K562 (cell line): ENCODE data around the gene HNRNPH3. TPM values are rescaled to one million over a fixed set of nuclear protein-coding genes. Genes with fewer than 3 reads are reported as not detected.
A peak's percentile ranks its signal among the peaks of the same experiment; 100 is the strongest.

Experiments used
- DPF2 ChIP-seq: fragments of 450-650 bp; IDR thresholded peaks from 2 replicates; pipeline ENCODE4 v1.6.1; 2016
- ETV1 ChIP-seq: fragments of 450-650 bp; conservative IDR thresholded peaks from 2 replicates; pipeline ENCODE4 v1.6.1; 2016; ENCODE audit warnings: missing genetic modification characterization, control low read depth, low read depth, missing compliant biosample characterization
- FOSL1 ChIP-seq: fragments of 200-800 bp; sonication (Bioruptor generic); conservative IDR thresholded peaks from 2 replicates; pipeline ENCODE4 v1.6.1; 2016; ENCODE audit warnings: missing genetic modification characterization, missing compliant biosample characterization
- FOXA3 ChIP-seq, 2 experiments: fragments of 450-650 bp in 1 of 2; sonication (generic) in 1 of 2; formaldehyde crosslinking; IDR thresholded peaks in 1 of 2; conservative IDR thresholded peaks in 1 of 2; 2 replicates each; pipeline versions ENCODE4 v1.4.0 to v1.8.0; 2020 to 2022; ENCODE audit warnings: mild to moderate bottlenecking in 2 of 2, missing genetic modification reagents in 1 of 2
- FOXJ2 ChIP-seq: fragments of 200-800 bp; sonication (Bioruptor generic); IDR thresholded peaks from 2 replicates; pipeline ENCODE4 v1.6.1; 2016; ENCODE audit warnings: missing genetic modification characterization, missing compliant biosample characterization
- FOXK2 ChIP-seq, 2 experiments: fragments of 450-650 bp; IDR thresholded peaks in 1 of 2; conservative IDR thresholded peaks in 1 of 2; 2 replicates each; pipeline ENCODE4 v1.6.1; 2016; ENCODE audit warnings: low read depth in 2 of 2, mild to moderate bottlenecking in 1 of 2
- KAT7 ChIP-seq: sonication (generic); formaldehyde crosslinking; IDR thresholded peaks from 2 replicates; pipeline ENCODE4 v1.8.0; 2022; ENCODE audit warnings: missing genetic modification reagents, mild to moderate bottlenecking, borderline replicate concordance
- KLF13 ChIP-seq: fragments of 450-650 bp; IDR thresholded peaks from 2 replicates; pipeline ENCODE4 v1.6.1; 2016; ENCODE audit warnings: missing genetic modification characterization, low read depth, mild to moderate bottlenecking, missing compliant biosample characterization, moderate library complexity, borderline replicate concordance
- NFRKB ChIP-seq: fragments of 450-650 bp; IDR thresholded peaks from 2 replicates; pipeline ENCODE4 v1.6.1; 2016; ENCODE audit warnings: low read depth
- NR2C1 ChIP-seq, 2 experiments: fragments of 450-650 bp; IDR thresholded peaks; 2 replicates each; pipeline ENCODE4 v1.6.1; 2017; ENCODE audit warnings: mild to moderate bottlenecking in 2 of 2, antibody characterized with exemption in 1 of 2, inconsistent platforms in 1 of 2, missing compliant biosample characterization in 1 of 2, missing genetic modification characterization in 1 of 2
- PCBP2 ChIP-seq: fragments of 200-400 bp; formaldehyde crosslinking; IDR thresholded peaks from 2 replicates; pipeline ENCODE4 v1.6.1; 2018; ENCODE audit warnings: low read length, low read depth, mild to moderate bottlenecking, moderate library complexity; ENCODE audit not compliant: poor library complexity, severe bottlenecking
- RBM17 ChIP-seq: fragments of 200-400 bp; formaldehyde crosslinking; IDR thresholded peaks from 2 replicates; pipeline ENCODE4 v1.6.1; 2017; ENCODE audit warnings: low read depth, mild to moderate bottlenecking, low read length, borderline replicate concordance
- SMARCE1 ChIP-seq: fragments of 450-650 bp; IDR thresholded peaks from 2 replicates; pipeline ENCODE4 v1.7.1; 2016; ENCODE audit warnings: mild to moderate bottlenecking
- TAF9B ChIP-seq: fragments of 450-650 bp; IDR thresholded peaks from 2 replicates; pipeline ENCODE4 v1.6.1; 2018; ENCODE audit warnings: mild to moderate bottlenecking; ENCODE audit not compliant: partially characterized antibody
- U2AF1 ChIP-seq: fragments of 200-400 bp; formaldehyde crosslinking; optimal IDR thresholded peaks from 2 replicates; pipeline ENCODE3; 2017; ENCODE audit warnings: mild to moderate bottlenecking, low read depth, low read length, moderate library complexity
- U2AF2 ChIP-seq: fragments of 200-400 bp; formaldehyde crosslinking; optimal IDR thresholded peaks from 2 replicates; pipeline ENCODE3; 2017; ENCODE audit warnings: low read depth, mild to moderate bottlenecking, low read length
- ZNF699 ChIP-seq: fragments of 250-450 bp; sonication (Bioruptor Pico); IDR thresholded peaks from 2 replicates; pipeline ENCODE4 v1.8.0; 2021; ENCODE audit warnings: mild to moderate bottlenecking, moderate library complexity; ENCODE audit not compliant: insufficient replicate concordance
- ZNF766 ChIP-seq: fragments of 200-800 bp; sonication (Bioruptor generic); conservative IDR thresholded peaks from 2 replicates; pipeline ENCODE4 v1.6.1; 2016; ENCODE audit warnings: missing genetic modification characterization, missing compliant biosample characterization
- polyA plus RNA-seq, 8 experiments: library from polyadenylated mRNA; depleted of rRNA in 4 of 8; stranded (reverse) in 5 of 8; unstranded in 3 of 8; fragments of >200 nt; fragmentation: Nextera tagmentation in 2 of 8; fragmentation: Illumina TruSeq in 1 of 8; extraction: Ambion mirVana in 2 of 8; extraction: Trizol in 1 of 8; gene quantifications; 2 replicates each; pipeline versions ENCODE4 v1.2.1 to v1.2.3, GENCODE V29; 2011 to 2014; ENCODE audit warnings: inconsistent platforms in 1 of 8, missing spikeins in 1 of 8
- total RNA-seq, 7 experiments: library from RNA; depleted of rRNA in 6 of 7; stranded (reverse); fragments of >200 nt in 6 of 7; fragmentation: Illumina TruSeq in 2 of 7; extraction: Trizol in 2 of 7; gene quantifications; 2 replicates each; pipeline versions ENCODE4 v1.2.1 to v1.2.3, GENCODE V29; 2011 to 2021; ENCODE audit warnings: low replicate concordance in 1 of 7
- TF ChIP-seq, protein P1 (sequence below): sonication (generic); formaldehyde crosslinking; IDR thresholded peaks from 2 replicates; pipeline ENCODE4 v1.8.1; 2022; ENCODE audit warnings: missing genetic modification reagents
- TF ChIP-seq, protein P2 (sequence below): fragments of 450-650 bp; formaldehyde crosslinking; IDR thresholded peaks from 2 replicates; pipeline ENCODE4 v1.4.0; 2020; ENCODE audit warnings: mild to moderate bottlenecking, moderate library complexity
- TF ChIP-seq, protein P3 (sequence below): fragments of 250-450 bp; sonication (Bioruptor Pico); IDR thresholded peaks from 2 replicates; pipeline ENCODE4 v1.8.0; 2022; ENCODE audit warnings: moderate library complexity, mild to moderate bottlenecking, inconsistent platforms
- TF ChIP-seq, protein P4 (sequence below): sonication (generic); formaldehyde crosslinking; IDR thresholded peaks from 2 replicates; pipeline ENCODE4 v1.8.0; 2022; ENCODE audit warnings: missing genetic modification reagents, mild to moderate bottlenecking, borderline replicate concordance

The HNRNPH3 gene
- total and polyA plus RNA-seq, 9 of the 15 experiments (the other 6 are each of a cell fraction or from before 2014, with no cell fraction given): 52.8 to 562 (median 152) TPM

DNA sequence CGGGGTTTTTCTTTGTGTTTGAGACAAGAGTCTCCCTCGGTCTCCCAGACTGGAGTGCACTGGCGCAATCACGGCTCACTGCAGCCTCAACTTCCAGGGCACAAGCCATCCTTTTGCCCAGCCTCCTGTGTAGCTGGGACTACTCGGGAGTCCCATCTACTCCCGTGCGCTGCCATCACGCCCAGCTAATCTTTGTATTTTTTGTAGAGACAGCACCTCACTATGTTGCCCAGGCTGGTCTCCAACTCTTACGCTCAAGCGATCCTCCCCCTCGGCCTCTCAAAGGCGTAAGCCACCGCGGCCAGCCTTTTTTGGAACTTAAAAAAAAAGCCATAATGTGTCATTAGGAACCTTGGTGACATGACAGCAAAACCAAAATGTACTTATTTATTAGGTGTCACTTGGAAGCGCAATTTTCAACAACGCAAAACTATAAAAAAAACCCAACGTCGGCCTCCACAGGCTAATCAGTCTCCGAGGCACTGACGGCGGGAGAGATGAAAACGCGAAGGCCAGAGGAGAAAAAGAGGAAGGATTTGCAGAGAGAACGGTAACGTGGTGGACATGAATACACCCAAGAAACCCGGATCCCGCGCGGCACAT lies 911 bp upstream of the HNRNPH3 start (continued):
- no peak for TF ChIP-seq U2AF2
- 0 out of 2 replicates have a peak, but pooled peaks have one; percentile 55 for TF ChIP-seq DPF2
- TF ChIP-seq, protein P1, sequence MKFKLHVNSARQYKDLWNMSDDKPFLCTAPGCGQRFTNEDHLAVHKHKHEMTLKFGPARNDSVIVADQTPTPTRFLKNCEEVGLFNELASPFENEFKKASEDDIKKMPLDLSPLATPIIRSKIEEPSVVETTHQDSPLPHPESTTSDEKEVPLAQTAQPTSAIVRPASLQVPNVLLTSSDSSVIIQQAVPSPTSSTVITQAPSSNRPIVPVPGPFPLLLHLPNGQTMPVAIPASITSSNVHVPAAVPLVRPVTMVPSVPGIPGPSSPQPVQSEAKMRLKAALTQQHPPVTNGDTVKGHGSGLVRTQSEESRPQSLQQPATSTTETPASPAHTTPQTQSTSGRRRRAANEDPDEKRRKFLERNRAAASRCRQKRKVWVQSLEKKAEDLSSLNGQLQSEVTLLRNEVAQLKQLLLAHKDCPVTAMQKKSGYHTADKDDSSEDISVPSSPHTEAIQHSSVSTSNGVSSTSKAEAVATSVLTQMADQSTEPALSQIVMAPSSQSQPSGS (CRISPR knock-in tag): 0 out of 2 replicates have a peak, but pooled peaks have one; percentile 25
- TF ChIP-seq KLF13 (tag): no peak
- TF ChIP-seq NFRKB: 0 out of 2 replicates have a peak, but pooled peaks have one; percentile 86
- 0 out of 2 replicates have a peak, but pooled peaks have one; percentile 94 for TF ChIP-seq KAT7 (CRISPR knock-in tag)
- no peak for TF ChIP-seq RBM17
- TF ChIP-seq ETV1 (tag): no peak
- TF ChIP-seq FOXJ2: 0 out of 2 replicates have a peak, but pooled peaks have one; percentile 37
- no peak for TF ChIP-seq ZNF699 (CRISPR knock-in tag)
- TF ChIP-seq, protein P2, sequence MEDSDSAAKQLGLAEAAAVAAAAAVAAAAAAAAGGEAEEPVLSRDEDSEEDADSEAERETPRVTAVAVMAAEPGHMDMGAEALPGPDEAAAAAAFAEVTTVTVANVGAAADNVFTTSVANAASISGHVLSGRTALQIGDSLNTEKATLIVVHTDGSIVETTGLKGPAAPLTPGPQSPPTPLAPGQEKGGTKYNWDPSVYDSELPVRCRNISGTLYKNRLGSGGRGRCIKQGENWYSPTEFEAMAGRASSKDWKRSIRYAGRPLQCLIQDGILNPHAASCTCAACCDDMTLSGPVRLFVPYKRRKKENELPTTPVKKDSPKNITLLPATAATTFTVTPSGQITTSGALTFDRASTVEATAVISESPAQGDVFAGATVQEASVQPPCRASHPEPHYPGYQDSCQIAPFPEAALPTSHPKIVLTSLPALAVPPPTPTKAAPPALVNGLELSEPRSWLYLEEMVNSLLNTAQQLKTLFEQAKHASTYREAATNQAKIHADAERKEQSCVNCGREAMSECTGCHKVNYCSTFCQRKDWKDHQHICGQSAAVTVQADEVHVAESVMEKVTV (CRISPR knock-in tag): no peak
- TF ChIP-seq FOXA3 (CRISPR knock-in tag; conservative IDR thresholded peaks at IDR 0.05 in 1 of 2, IDR thresholded peaks at IDR 0.05 in 1 of 2): no peak
- TF ChIP-seq TAF9B: no peak
- no peak for TF ChIP-seq U2AF1
- TF ChIP-seq ZNF766 (CRISPR knock-in tag): peak; percentile 92; the same call in 1 of the 2 replicates
- 0 out of 2 replicates have a peak, but pooled peaks have one; percentile 72 for TF ChIP-seq SMARCE1
- TF ChIP-seq PCBP2: no peak
- TF ChIP-seq FOXK2 (conservative IDR thresholded peaks at IDR 0.05 in 1 of 2, IDR thresholded peaks at IDR 0.05 in 1 of 2; ENCODE audit: low read depth in 2 of 2): no peak
- TF ChIP-seq, protein P3, sequence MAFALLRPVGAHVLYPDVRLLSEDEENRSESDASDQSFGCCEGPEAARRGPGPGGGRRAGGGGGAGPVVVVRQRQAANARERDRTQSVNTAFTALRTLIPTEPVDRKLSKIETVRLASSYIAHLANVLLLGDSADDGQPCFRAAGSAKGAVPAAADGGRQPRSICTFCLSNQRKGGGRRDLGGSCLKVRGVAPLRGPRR (CRISPR knock-in tag): no peak
- TF ChIP-seq, protein P4, sequence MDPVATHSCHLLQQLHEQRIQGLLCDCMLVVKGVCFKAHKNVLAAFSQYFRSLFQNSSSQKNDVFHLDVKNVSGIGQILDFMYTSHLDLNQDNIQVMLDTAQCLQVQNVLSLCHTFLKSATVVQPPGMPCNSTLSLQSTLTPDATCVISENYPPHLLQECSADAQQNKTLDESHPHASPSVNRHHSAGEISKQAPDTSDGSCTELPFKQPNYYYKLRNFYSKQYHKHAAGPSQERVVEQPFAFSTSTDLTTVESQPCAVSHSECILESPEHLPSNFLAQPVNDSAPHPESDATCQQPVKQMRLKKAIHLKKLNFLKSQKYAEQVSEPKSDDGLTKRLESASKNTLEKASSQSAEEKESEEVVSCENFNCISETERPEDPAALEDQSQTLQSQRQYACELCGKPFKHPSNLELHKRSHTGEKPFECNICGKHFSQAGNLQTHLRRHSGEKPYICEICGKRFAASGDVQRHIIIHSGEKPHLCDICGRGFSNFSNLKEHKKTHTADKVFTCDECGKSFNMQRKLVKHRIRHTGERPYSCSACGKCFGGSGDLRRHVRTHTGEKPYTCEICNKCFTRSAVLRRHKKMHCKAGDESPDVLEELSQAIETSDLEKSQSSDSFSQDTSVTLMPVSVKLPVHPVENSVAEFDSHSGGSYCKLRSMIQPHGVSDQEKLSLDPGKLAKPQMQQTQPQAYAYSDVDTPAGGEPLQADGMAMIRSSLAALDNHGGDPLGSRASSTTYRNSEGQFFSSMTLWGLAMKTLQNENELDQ (CRISPR knock-in tag): no peak
- 0 out of 2 replicates have a peak, but pooled peaks have one; percentile 39 for TF ChIP-seq FOSL1 (tag)
- no peak for TF ChIP-seq NR2C1 (IDR thresholded peaks at IDR 0.05)
- TF ChIP-seq NR2C1 (tag; IDR thresholded peaks at IDR 0.05): no peak
